OCI-LY7 (cell line): Measurements from ENCODE around the gene TBX21. TPM values are rescaled to one million over a fixed set of nuclear protein-coding genes. Genes with fewer than 3 reads are reported as not detected.

Experiments used
- BruUV-seq: library from RNA; stranded (reverse); fragments of 400-500 nt; replicated peaks from 2 replicates; lab custom pipeline; 2021; lab: Mats Ljungman, UMichigan
- CTCF ChIA-PET: fragments of 300-600 bp; sonication (Branson Sonifier 250); formaldehyde crosslinking; loops from one replicate; lab custom pipeline; 2022; ENCODE audit warnings: antibody characterized with exemption; ENCODE audit not compliant: unreplicated experiment; lab: Charles Lee
- POLR2A ChIA-PET: fragments of 300-600 bp; sonication (Branson Sonifier 250); formaldehyde crosslinking; loops from one replicate; lab custom pipeline; 2022; ENCODE audit warnings: antibody characterized with exemption; lab: Charles Lee
- DNase-seq: peaks from one replicate; pipeline ENCODE4 v3.0.0-alpha.2; 2015; ENCODE audit warnings: low spot score
- H2AFZ ChIP-seq: fragments of 200-600 bp; sonication (generic), shearing (Covaris generic); 2 replicates; pipeline ENCODE4 v1.6.1; 2014; ENCODE audit warnings: mild to moderate bottlenecking, antibody characterized with exemption, low read length, moderate library complexity
- H3K27ac ChIP-seq: fragments of 200-600 bp; sonication (generic); 2 replicates; pipeline ENCODE4 v1.5.1; 2014; ENCODE audit warnings: mixed run types, low read depth, mild to moderate bottlenecking, moderate library complexity, low read length, inconsistent platforms; ENCODE audit not compliant: poor library complexity, severe bottlenecking
- H3K36me3 ChIP-seq: fragments of 200-600 bp; sonication (generic); 2 replicates; pipeline ENCODE4 v1.6.1; 2014; ENCODE audit warnings: mild to moderate bottlenecking, antibody characterized with exemption, low read length, moderate library complexity, mixed read lengths; ENCODE audit not compliant: insufficient read depth
- H3K4me1 ChIP-seq: fragments of 200-600 bp; sonication (generic); 2 replicates; pipeline ENCODE4 v1.5.1; 2014; ENCODE audit warnings: mild to moderate bottlenecking, low read length; ENCODE audit not compliant: insufficient read depth, poor library complexity, severe bottlenecking
- H3K4me2 ChIP-seq: fragments of 200-600 bp; sonication (generic); 2 replicates; pipeline ENCODE4 v1.6.1; 2014; ENCODE audit warnings: mild to moderate bottlenecking, low read length
- H3K4me3 ChIP-seq: fragments of 200-600 bp; sonication (generic); 2 replicates; pipeline ENCODE4 v1.5.1; 2014; ENCODE audit warnings: mild to moderate bottlenecking, low read depth, low read length; ENCODE audit not compliant: poor library complexity, severe bottlenecking
- H3K79me2 ChIP-seq: fragments of 200-600 bp; sonication (generic); 2 replicates; pipeline ENCODE4 v1.6.1; 2016; ENCODE audit warnings: low read depth, mild to moderate bottlenecking, low read length, moderate library complexity, mixed read lengths; ENCODE audit not compliant: insufficient read depth
- H3K9me2 ChIP-seq: fragments of 200-600 bp; sonication (generic); 2 replicates; pipeline ENCODE4 v1.6.1; 2016; ENCODE audit warnings: mild to moderate bottlenecking, low read length, mixed read lengths; ENCODE audit not compliant: insufficient read depth
- H3K9me3 ChIP-seq: fragments of 200-600 bp; sonication (generic); 2 replicates; pipeline ENCODE4 v1.6.1; 2014; ENCODE audit warnings: mild to moderate bottlenecking, mixed run types, low read length, mixed read lengths
- H4K20me1 ChIP-seq: fragments of 200-600 bp; sonication (generic); 2 replicates; pipeline ENCODE4 v1.6.1; 2014; ENCODE audit warnings: mild to moderate bottlenecking, antibody characterized with exemption, low read length, moderate library complexity, mixed read lengths; ENCODE audit not compliant: insufficient read depth
- CTCF ChIP-seq: fragments of 200-600 bp; sonication (generic); conservative IDR thresholded peaks from 2 replicates; pipeline ENCODE4 v1.5.1; 2014; ENCODE audit warnings: mild to moderate bottlenecking, antibody characterized with exemption, low read length, moderate library complexity, mixed read lengths
- EZH2phosphoT487 ChIP-seq: fragments of 200-600 bp; sonication (generic); IDR thresholded peaks from 2 replicates; pipeline ENCODE4 v1.6.1; 2018; ENCODE audit warnings: low read depth, borderline replicate concordance, mild to moderate bottlenecking, mixed run types, antibody characterized with exemption, low read length, moderate library complexity, mixed read lengths
- intact Hi-C: fragments of 100-400 bp; cut with micrococcal nuclease; formaldehyde crosslinking; loops from one replicate; pipeline ENCODE4 v1.10.0; 2022; ENCODE audit not compliant: unreplicated experiment
- total RNA-seq, 2 experiments: library from RNA; depleted of rRNA in 1 of 2; stranded (reverse); fragments of >200 nt in 1 of 2; shearing (Covaris generic) in 1 of 2; gene quantifications; 2 replicates each; pipeline ENCODE4 v1.2.3, GENCODE V29; 2014 to 2022

Gene TBX21
- total RNA-seq, 2 experiments from 2014 or later: not detected

GRCh38 chr17:47791025-47791424 lies 58.0 kb downstream of the TBX21 start:
- BruUV-seq: no TSS peak
- no peaks in the 10 kb centered on the region for H3K79me2 ChIP-seq
- POLR2A ChIA-PET: no interaction called here
- CTCF ChIA-PET: no interaction called here
- H3K4me1 ChIP-seq: no peaks in the 10 kb centered on the region
- no peaks in the 10 kb centered on the region for H3K9me2 ChIP-seq
- H3K9me3 ChIP-seq: no peaks in the 10 kb centered on the region
- H2AFZ ChIP-seq: no peak overlapping the region
- TF ChIP-seq EZH2phosphoT487 (no peak), CTCF (no peak)
- H3K4me3 ChIP-seq: no peak overlapping the region
- intact Hi-C loops: no loop called here
- H3K27ac ChIP-seq: no peak overlapping the region
- no peak overlapping the region for H3K4me2 ChIP-seq
- no peaks in the 10 kb centered on the region for H4K20me1 ChIP-seq
- H3K36me3 ChIP-seq: no peaks in the 10 kb centered on the region
- no peak for DNase-seq

- Histone ChIP-seq H3K4me3 (no peak overlapping the region), H4K20me1 (no peaks in the 10 kb centered on the region), H3K79me2 (no peaks in the 10 kb centered on the region), H3K4me2 (no peak overlapping the region), H3K4me1 (no peaks in the 10 kb centered on the region), H3K27ac (no peak overlapping the region), H3K36me3 (no peaks in the 10 kb centered on the region), H3K9me3 (no peaks in the 10 kb centered on the region), H2AFZ (no peak overlapping the region), H3K9me2 (no peaks in the 10 kb centered on the region)
- POLR2A ChIA-PET: no interaction called here
- CTCF ChIA-PET: no interaction called here
- no peak for DNase-seq
- BruUV-seq: no TSS peak
- TF ChIP-seq CTCF (no peak), EZH2phosphoT487 (no peak)
- intact Hi-C loops: no loop called here
Measured at GRCh38 chr17:47792457-47792856, 59.4 kb downstream of the TBX21 start.

GRCh38 chr17:47792979-47793378 lies 59.9 kb downstream of the TBX21 start:
- Histone ChIP-seq H3K27ac (no peak overlapping the region), H3K9me2 (no peaks in the 10 kb centered on the region), H2AFZ (no peak overlapping the region), H3K36me3 (no peaks in the 10 kb centered on the region), H3K79me2 (no peaks in the 10 kb centered on the region), H3K4me3 (no peak overlapping the region), H3K9me3 (no peaks in the 10 kb centered on the region), H3K4me2 (no peak overlapping the region), H4K20me1 (no peaks in the 10 kb centered on the region), H3K4me1 (no peaks in the 10 kb centered on the region)
- no peak for TF ChIP-seq EZH2phosphoT487
- BruUV-seq: no TSS peak
- intact Hi-C loops: no loop called here
- POLR2A ChIA-PET: no interaction called here
- DNase-seq: no peak
- CTCF ChIA-PET: no interaction called here

Other genes with a start within 250 kb of the TBX21 start
- gene NPEPPS, start 202.1 kb upstream of the TBX21 start, total RNA-seq (2014; rRNA removed; shearing (Covaris generic)): 44.2 and 46.8 TPM in 2 replicates
- 111 and 124 TPM in 2 replicates for gene NPEPPS, start 202.1 kb upstream of the TBX21 start, total RNA-seq (2022)
- 215 and 232 TPM in 2 replicates for gene KPNB1, start 83.3 kb upstream of the TBX21 start, total RNA-seq (2014; rRNA removed; shearing (Covaris generic))
- gene KPNB1, start 83.3 kb upstream of the TBX21 start, total RNA-seq (2022): 423 and 453 TPM in 2 replicates
- 8.3 and 15.0 TPM in 2 replicates for gene TBKBP1, start 39.1 kb upstream of the TBX21 start, total RNA-seq (2014; rRNA removed; shearing (Covaris generic))
- 15.2 and 16.0 TPM in 2 replicates for gene TBKBP1, start 39.1 kb upstream of the TBX21 start, total RNA-seq (2022)
- 16.2 and 24.4 TPM in 2 replicates for gene OSBPL7, start 88.6 kb downstream of the TBX21 start, total RNA-seq (2014; rRNA removed; shearing (Covaris generic))
- gene OSBPL7, start 88.6 kb downstream of the TBX21 start, total RNA-seq (2022): 31.1 and 35.7 TPM in 2 replicates
- gene MRPL10, start 98.3 kb downstream of the TBX21 start, total RNA-seq (2014; rRNA removed; shearing (Covaris generic)): 27.1 and 50.8 TPM in 2 replicates
- 55.9 and 56.7 TPM in 2 replicates for gene MRPL10, start 98.3 kb downstream of the TBX21 start, total RNA-seq (2022)
- 0.23 and 0.85 TPM in 2 replicates for gene LRRC46, start 98.4 kb downstream of the TBX21 start, total RNA-seq (2014; rRNA removed; shearing (Covaris generic))
- gene LRRC46, start 98.4 kb downstream of the TBX21 start, total RNA-seq (2022): 1.2 and 2.0 TPM in 2 replicates
- 33.9 and 42.9 TPM in 2 replicates for gene SCRN2, start 108.0 kb downstream of the TBX21 start, total RNA-seq (2014; rRNA removed; shearing (Covaris generic))
- 37.3 and 39.1 TPM in 2 replicates for gene SCRN2, start 108.0 kb downstream of the TBX21 start, total RNA-seq (2022)
- gene SP6, start 117.9 kb downstream of the TBX21 start, total RNA-seq (2014; rRNA removed; shearing (Covaris generic)): 0.08 and 0.22 TPM in 2 replicates
- gene SP6, start 117.9 kb downstream of the TBX21 start, total RNA-seq (2022): 0.08 and 0.24 TPM in 2 replicates
- gene SP2, start 163.0 kb downstream of the TBX21 start, total RNA-seq (2014; rRNA removed; shearing (Covaris generic)): 2.3 and 5.8 TPM in 2 replicates
- gene SP2, start 163.0 kb downstream of the TBX21 start, total RNA-seq (2022): 22.1 and 24.1 TPM in 2 replicates
- gene PNPO, start 208.3 kb downstream of the TBX21 start, total RNA-seq (2014; rRNA removed; shearing (Covaris generic)): 14.0 and 14.7 TPM in 2 replicates
- gene PNPO, start 208.3 kb downstream of the TBX21 start, total RNA-seq (2022): 30.4 and 33.8 TPM in 2 replicates
- not detected in 2 replicates for gene PRR15L, start 224.6 kb downstream of the TBX21 start, total RNA-seq (2014; rRNA removed; shearing (Covaris generic))
- not detected in 2 replicates for gene PRR15L, start 224.6 kb downstream of the TBX21 start, total RNA-seq (2022)
- gene CDK5RAP3, start 237.9 kb downstream of the TBX21 start, total RNA-seq (2014; rRNA removed; shearing (Covaris generic)): 241 and 312 TPM in 2 replicates
- 254 and 256 TPM in 2 replicates for gene CDK5RAP3, start 237.9 kb downstream of the TBX21 start, total RNA-seq (2022)